LNCAP (cell line): ENCODE data around the gene TNNC1.

Experiments used
- TF ChIP-seq, protein P1 (sequence below): fragments of 450-650 bp; IDR thresholded peaks from 2 replicates; pipeline ENCODE4 v1.5.1; 2017; ENCODE audit warnings: mild to moderate bottlenecking

Gene TNNC1

DNA sequence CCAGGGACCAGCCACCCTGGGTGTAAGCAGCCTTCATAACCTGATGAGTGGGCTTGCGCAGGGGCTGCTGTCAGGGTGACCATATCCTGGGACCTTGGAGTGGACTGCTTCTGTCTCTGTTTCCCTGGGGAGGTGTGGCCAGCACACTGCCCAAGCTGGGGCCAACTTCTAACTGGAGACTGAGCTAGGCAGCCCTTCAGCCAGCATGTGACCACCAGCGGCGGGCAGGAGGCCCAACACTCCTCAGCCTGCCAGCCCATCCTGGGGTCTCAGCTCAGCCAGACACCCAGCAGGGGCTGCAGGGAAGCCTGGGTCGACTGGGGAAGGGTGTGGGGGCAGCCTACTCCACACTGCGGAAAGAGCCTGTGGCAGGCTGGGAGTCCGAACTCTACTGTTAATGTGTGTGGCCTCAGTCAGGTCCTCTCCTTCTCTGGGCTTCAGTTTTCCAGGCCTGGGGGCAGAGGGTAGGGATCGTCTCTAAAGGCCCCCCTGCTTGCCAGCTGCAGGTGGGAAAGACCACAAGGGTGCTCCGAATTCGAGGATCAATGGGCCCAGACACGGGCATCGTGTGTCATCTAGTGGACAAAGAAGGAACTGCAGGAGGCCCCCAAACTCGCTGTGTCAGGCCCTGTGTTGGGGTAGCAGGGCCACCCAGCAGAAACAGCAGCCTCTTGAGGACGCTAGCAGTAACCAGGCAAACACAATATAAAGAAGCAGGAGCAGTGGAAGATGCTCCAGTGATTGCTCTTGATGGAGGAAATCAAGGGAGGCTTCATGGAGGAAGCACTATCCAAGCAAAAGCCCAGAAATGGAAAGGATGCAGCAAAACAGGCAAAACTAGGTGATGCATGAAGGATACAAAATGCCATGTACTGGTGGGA is 7.0 kb downstream of the TNNC1 start:
- TF ChIP-seq, protein P1, sequence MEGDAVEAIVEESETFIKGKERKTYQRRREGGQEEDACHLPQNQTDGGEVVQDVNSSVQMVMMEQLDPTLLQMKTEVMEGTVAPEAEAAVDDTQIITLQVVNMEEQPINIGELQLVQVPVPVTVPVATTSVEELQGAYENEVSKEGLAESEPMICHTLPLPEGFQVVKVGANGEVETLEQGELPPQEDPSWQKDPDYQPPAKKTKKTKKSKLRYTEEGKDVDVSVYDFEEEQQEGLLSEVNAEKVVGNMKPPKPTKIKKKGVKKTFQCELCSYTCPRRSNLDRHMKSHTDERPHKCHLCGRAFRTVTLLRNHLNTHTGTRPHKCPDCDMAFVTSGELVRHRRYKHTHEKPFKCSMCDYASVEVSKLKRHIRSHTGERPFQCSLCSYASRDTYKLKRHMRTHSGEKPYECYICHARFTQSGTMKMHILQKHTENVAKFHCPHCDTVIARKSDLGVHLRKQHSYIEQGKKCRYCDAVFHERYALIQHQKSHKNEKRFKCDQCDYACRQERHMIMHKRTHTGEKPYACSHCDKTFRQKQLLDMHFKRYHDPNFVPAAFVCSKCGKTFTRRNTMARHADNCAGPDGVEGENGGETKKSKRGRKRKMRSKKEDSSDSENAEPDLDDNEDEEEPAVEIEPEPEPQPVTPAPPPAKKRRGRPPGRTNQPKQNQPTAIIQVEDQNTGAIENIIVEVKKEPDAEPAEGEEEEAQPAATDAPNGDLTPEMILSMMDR: peak; percentile 100

DNA sequence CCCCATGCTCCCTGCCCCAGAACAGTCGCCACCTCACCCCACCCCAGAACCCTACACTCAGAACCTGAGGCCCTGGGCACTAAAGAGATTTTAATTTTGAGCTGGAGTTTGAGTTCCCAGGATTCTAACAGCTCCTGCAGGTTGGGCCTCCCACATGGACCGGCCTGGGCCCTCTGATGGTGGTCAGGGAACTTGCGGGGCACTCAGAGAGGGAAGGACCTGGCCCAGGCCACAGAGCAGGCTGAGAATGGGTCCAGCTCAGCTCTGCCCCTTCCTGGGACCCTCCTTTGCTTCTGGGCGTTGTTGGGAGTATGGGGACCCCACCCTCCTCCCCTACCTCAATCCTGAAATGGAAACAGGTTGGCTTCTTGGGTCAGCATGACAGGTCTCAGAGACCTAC is 7.8 kb downstream of the TNNC1 start:
- TF ChIP-seq, protein P1: no peak

DNA sequence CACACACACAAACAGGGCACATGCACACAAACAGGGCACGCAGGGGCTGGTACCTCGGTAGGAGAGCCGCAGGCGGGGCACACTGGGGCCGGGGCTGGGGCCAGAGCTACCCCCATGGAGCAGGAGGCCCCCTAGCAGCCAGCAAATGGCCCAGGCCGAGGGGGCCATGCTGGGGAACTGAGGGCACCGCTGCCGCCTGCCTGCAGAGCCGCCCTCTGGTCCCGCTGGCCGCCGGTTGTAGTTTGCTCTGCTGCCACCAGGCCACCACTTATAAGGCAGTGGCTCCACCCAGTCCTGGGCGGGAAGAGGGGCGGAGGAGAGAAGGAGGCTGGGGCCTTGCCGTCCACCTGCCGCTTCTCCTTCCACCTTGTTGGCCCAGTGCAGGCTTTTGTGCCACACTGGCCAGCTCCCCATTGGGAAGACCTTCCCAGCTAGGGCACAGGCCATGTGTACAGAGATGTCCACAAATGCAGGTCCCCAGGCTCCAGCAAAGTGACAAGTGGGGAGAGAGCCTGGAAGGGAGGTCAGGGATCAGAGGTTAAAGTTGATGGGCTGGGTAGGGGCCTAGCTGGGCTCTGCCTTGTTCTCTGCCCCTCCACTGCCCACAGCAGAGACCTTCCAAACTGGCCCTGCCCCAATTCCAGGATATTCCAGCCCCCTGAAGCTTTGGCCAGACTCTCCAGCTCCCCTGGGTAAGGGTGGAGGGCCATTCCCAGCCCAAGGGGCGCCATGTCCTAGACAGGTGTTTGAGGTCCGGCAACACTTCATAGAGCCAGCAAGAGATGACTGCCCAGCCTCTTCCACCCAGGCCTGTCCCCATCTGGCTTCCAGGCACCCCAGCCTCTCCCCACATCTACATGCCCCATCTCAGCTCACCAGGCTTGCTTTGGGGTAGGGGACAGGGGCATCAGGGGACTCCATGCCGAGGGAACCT is 8.7 kb downstream of the TNNC1 start, which contains the start of gene SEMA3G:
Gene SEMA3G (minus strand): TSS at position 244 of the 934 bp plus-strand sequence. CDS start 76 bp downstream, at position 168.
- TF ChIP-seq, protein P1: peak; percentile 42

DNA sequence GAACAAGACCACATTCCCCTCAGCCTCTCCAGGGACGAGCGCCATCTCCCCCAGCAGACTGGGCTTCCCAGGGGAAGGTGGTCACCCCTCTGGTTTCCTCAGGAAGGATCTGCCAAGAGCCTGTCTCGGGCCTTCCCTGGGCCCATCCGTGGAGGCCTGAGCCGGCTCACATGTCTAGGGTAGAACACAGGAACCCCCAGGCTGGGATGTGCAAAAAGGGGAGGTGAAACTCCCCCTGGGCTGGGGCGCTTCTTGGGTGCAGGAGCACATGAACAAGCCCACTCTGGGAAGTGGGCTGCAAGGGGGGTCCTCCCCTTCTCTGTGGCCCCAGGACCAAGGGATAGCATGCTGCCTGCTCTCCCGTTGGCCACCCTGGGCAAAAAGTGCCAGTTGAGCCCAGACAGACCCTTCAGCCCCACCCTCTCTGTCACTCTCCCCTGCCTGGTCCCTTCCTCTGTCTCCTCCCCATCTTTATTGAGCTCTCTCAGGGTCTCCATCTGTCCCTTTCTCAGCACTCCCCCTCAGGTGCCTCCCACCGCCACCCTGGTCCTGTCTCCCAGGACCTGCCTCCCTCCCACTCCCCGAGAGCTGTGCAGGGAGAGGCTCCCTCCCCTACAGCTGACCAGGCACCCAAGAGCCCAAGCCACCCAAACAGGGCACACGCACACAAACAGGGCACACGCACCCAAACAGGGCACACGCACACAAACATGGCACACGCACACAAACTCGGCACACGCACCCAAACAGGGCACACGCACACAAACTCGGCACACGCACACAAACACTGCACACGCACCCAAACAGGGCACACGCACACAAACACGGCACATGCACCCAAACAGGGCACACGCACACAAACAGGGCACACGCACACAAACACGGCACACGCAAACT is 9.8 kb downstream of the TNNC1 start:
- TF ChIP-seq, protein P1: no peak

DNA sequence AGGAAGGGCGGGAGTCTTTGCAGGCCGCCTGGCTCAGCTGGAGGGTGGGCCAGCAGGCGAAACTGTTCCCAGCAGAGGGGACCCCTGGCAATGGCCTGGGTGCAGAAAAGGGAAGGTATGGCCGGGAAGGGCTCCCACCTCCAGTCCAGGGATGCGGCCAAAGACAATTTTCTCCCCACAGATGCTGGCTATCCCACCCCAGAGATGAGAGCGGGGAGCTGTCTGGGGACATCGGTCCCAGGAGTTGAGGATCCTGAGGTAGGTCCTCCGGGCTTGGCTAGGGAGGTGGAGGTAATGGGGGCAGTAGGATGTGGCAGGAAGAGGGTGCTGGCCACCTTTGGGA is 10.6 kb downstream of the TNNC1 start:
- TF ChIP-seq, protein P1: no peak

DNA sequence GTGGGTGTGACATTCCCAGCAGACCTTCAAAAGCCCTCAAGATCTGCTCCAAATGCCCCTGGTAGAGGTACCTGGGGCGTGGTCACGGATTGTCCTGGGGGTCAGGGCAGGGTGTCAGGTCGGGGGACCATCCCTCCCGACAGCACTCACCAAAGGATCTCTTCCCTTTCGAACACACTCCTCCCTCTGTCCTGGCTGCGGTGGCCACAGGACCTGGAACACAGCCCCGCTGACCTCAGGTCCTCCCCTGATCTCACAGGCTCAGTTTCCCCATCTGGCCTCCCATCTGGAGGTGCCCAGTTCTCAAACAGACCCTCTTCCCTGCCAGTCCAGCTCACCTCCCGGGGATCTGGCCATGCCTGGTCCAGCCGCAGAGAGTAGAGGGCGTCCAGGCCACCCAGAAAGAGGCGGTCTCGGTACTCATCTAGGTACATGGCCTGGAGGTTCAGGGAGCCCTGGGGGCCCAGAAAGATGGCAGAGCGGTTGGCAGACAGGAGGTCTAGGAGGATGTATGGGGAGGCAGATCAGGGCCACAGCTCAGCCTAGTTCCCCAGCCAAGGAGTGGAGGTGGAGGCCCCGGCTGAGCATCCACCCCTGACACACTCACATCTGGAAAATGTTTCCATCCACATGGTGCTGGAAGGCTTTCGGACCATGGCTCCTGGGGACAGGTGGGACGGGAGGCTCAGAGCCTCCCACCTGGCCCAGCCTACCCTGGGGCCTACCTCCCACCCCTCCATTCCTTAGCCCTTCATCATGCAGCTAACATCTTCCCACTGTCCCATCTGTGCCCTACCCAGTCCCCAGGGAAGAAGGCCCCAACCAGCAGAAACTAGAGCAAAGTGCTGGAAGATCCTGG is 11.2 kb downstream of the TNNC1 start:
- TF ChIP-seq, protein P1: no peak
